Ovary (tissue), 9 donors: ENCODE data around the gene FAF2. TPM values are rescaled to one million over a fixed set of nuclear protein-coding genes. Genes with fewer than 3 reads are reported as not detected.

Source experiments
- DNase-seq, 5 donors: peaks; one replicate each; pipeline ENCODE4 v3.0.0-alpha.2; 2019 to 2020
- H3K27ac ChIP-seq, 2 donors: fragments of 200-600 bp; one replicate each; pipeline versions ENCODE4 v1.5.1 to v1.8.0; 2019 to 2022
- H3K27me3 ChIP-seq: fragments of 200-600 bp; one replicate; pipeline ENCODE4 v1.8.0; 2022
- H3K36me3 ChIP-seq: fragments of 200-600 bp; sonication (generic); one replicate; pipeline ENCODE4 v1.5.1; 2019
- H3K4me1 ChIP-seq: one replicate; pipeline ENCODE4 v1.8.1; 2013; ENCODE audit warnings: mild to moderate bottlenecking, moderate library complexity; ENCODE audit not compliant: insufficient read depth
- H3K4me3 ChIP-seq: fragments of 200-600 bp; sonication (generic); one replicate; pipeline ENCODE4 v1.5.1; 2017
- H3K9me3 ChIP-seq, 2 donors: fragments of 200-600 bp in 1 of 2; sonication (generic) in 1 of 2; one replicate each; pipeline versions ENCODE4 v1.5.1 to v1.8.1; 2013 to 2019; ENCODE audit warnings: mild to moderate bottlenecking in 1 of 2, moderate library complexity in 1 of 2
- CTCF ChIP-seq, 3 donors: fragments of 450-650 bp in 2 of 3; fragments of 200-600 bp in 1 of 3; IDR thresholded peaks; one replicate each; pipeline versions ENCODE4 v1.5.1 to v1.8.0; 2016 to 2022; ENCODE audit warnings: antibody characterized with exemption in 3 of 3, mild to moderate bottlenecking in 1 of 3
- EP300 ChIP-seq: sonication (generic); formaldehyde crosslinking; IDR thresholded peaks from one replicate; pipeline ENCODE4 v1.6.1; 2017; ENCODE audit warnings: antibody characterized with exemption
- POLR2A ChIP-seq: fragments of 450-650 bp; IDR thresholded peaks from one replicate; pipeline ENCODE4 v1.6.1; 2017; ENCODE audit warnings: antibody characterized with exemption, mild to moderate bottlenecking, moderate library complexity
- WGBS, 3 donors: extraction: QIAGEN DNeasy Blood & Tissue Kit in 1 of 3; methylation state at CpG; one replicate each; pipeline versions ENCODE4 v1.1.5 to v1.1.7; 2013 to 2017; 5-methylcytosine and 5-hydroxymethylcytosine counted together
- intact Hi-C, 4 donors: fragments of 100-400 bp; cut with DNase I; formaldehyde crosslinking; loops; one replicate each; pipeline versions ENCODE4 v1.11.0 to v1.15.1; 2022 to 2023
- polyA plus RNA-seq, 2 donors: library from polyadenylated mRNA; stranded (reverse); fragments of 200-250 nt in 1 of 2; fragments of 350-450 nt in 1 of 2; fragmentation: Illumina TruSeq in 1 of 2; extraction: RNeasy Lipid Tissue Mini Kit (QIAGEN cat#74804) in 1 of 2; gene quantifications; one replicate each; pipeline ENCODE4 v1.2.3, GENCODE V29; 2013 to 2014
- total RNA-seq, 7 donors: library from RNA; depleted of rRNA in 2 of 7; stranded (reverse); fragments of >200 nt in 2 of 7; fragmentation: NEBNext Ultra II Directional in 3 of 7; extraction: Animal tissue kit (Norgen Biotek cat#: 25700) in 3 of 7; gene quantifications; one replicate each; pipeline versions ENCODE4 v1.1.0 to v1.2.4, GENCODE V29; 2016 to 2023
- donor health status: DM: no; HTN: no; CAD: no; lungs with moderate emphysema.
- donor health status: DM: no; HTN: no; CAD: no.
- donor health status: Bipolar disorder and iron deficiency.
- donor health status: DM: yes; HTN: yes; CAD: no.
- donor health status: DM: no; HTN: no; CAD: no.
- donor health status: DM: yes; HTN: yes; CAD: no.

Gene FAF2
- total and polyA plus RNA-seq, 9 donors = 17.2 to 46.7 (median 34.4) TPM

- 42 to 56% (median 52%) methylated on average over 16 of the region's 16 CpGs for WGBS, 3 donors
- DNase-seq = peak; percentile 27 to 57 (median 44)
- peaks cover 7% of the 10 kb centered on the region for H3K4me1 ChIP-seq
- no peaks in the 10 kb centered on the region for H3K27me3 ChIP-seq
- H3K4me3 ChIP-seq = peak overlapping the region; percentile 79
- intact Hi-C loops = loop anchor here in 1 of 4 donors (5.0 to 10.0 kb wide), 2 partner anchors 95 to 127 kb away; partner anchors contain the start of genes CLTB and FAF2
- H3K27ac ChIP-seq = peak overlapping the region; percentile 18 to 79
- H3K36me3 ChIP-seq = no peaks in the 10 kb centered on the region
- no peaks in the 10 kb centered on the region for H3K9me3 ChIP-seq
- TF ChIP-seq EP300 (no peak), POLR2A (no peak), CTCF (IDR thresholded peaks at IDR 0.05) (no peak)
Measured at GRCh38 chr5:176542135-176542595, 94.0 kb downstream of the FAF2 start.

GRCh38 chr5:176542596-176543427, 94.6 kb downstream of the FAF2 start:
- H3K9me3 ChIP-seq = no peaks in the 10 kb centered on the region
- no peaks in the 10 kb centered on the region for H3K36me3 ChIP-seq
- WGBS, 3 donors = 0 to 2% (median 1%) methylated on average over 39 to 107 of the region's 110 CpGs
- peak; percentile 26 to 67 (median 48) for DNase-seq
- peak in 2 of 3 donors; percentile 27 to 34 for TF ChIP-seq CTCF (IDR thresholded peaks at IDR 0.05)
- no peak for TF ChIP-seq POLR2A
- TF ChIP-seq EP300 = no peak
- peaks cover 7% of the 10 kb centered on the region for H3K4me1 ChIP-seq
- H3K27me3 ChIP-seq = no peaks in the 10 kb centered on the region
- intact Hi-C loops = loop anchor here in 1 of 4 donors (5.0 to 10.0 kb wide), 2 partner anchors 96 to 128 kb away; partner anchors contain the start of genes CLTB and FAF2
- peak overlapping the region; percentile 72 to 88 for H3K27ac ChIP-seq
- peak overlapping the region; percentile 79 for H3K4me3 ChIP-seq

- WGBS, 3 donors = 0 to 1% (median 1%) methylated on average over 32 to 63 of the region's 63 CpGs
- H3K27me3 ChIP-seq = no peaks in the 10 kb centered on the region
- H3K9me3 ChIP-seq = no peaks in the 10 kb centered on the region
- no peaks in the 10 kb centered on the region for H3K36me3 ChIP-seq
- peak; percentile 68 to 87 (median 79) for DNase-seq
- H3K27ac ChIP-seq = peak overlapping the region; percentile 72 to 88
- TF ChIP-seq EP300 (no peak), POLR2A (peak; percentile 26)
- H3K4me3 ChIP-seq = peak overlapping the region; percentile 79
- intact Hi-C loops = loop anchor here in 1 of 4 donors (5.0 to 10.0 kb wide), 2 partner anchors 96 to 129 kb away; partner anchors contain the start of genes CLTB and FAF2
- peaks cover 7% of the 10 kb centered on the region for H3K4me1 ChIP-seq
Measured at GRCh38 chr5:176543428-176544182, 95.4 kb downstream of the FAF2 start.

GRCh38 chr5:176545388-176545736, 97.2 kb downstream of the FAF2 start:
- Histone ChIP-seq H3K27me3 (no peaks in the 10 kb centered on the region), H3K9me3 (no peaks in the 10 kb centered on the region), H3K4me3 (no peak overlapping the region), H3K4me1 (peaks cover 7% of the 10 kb centered on the region), H3K27ac (no peak overlapping the region), H3K36me3 (no peaks in the 10 kb centered on the region)
- intact Hi-C loops = loop anchor here in 1 of 4 donors (10.0 kb wide), 1 partner anchor 131 kb away; the partner anchor contains the start of gene CLTB
- TF ChIP-seq CTCF (IDR thresholded peaks at IDR 0.05) (no peak), EP300 (no peak), POLR2A (no peak)
- 91 to 93% (median 92%) methylated on average over 6 of the region's 6 CpGs for WGBS, 3 donors
- DNase-seq = no peak
